HFFc6 (cell line): ENCODE measurements around the gene KCNIP2. TPM values are rescaled to one million over a fixed set of nuclear protein-coding genes. Genes with fewer than 3 reads are reported as not detected.

Experiments used
- DNase-seq: peaks from one replicate; pipeline ENCODE4 v3.0.0-alpha.2; 2018
- H3K27ac Mint-ChIP-seq: 2 replicates; pipeline ENCODE4 v1.8.0; 2020; ENCODE audit warnings: mild to moderate bottlenecking, mixed read lengths
- H3K27me3 Mint-ChIP-seq: 2 replicates; pipeline ENCODE4 v1.8.0; 2021; ENCODE audit warnings: mild to moderate bottlenecking, moderate library complexity, mixed read lengths; ENCODE audit not compliant: insufficient read depth
- H3K36me3 Mint-ChIP-seq: 2 replicates; pipeline ENCODE4 v1.8.0; 2021; ENCODE audit warnings: low read depth, mixed read lengths
- H3K4me1 Mint-ChIP-seq: 2 replicates; pipeline ENCODE4 v1.8.0; 2020; ENCODE audit warnings: low read depth, mixed read lengths
- H3K4me3 Mint-ChIP-seq: 2 replicates; pipeline ENCODE4 v1.8.0; 2020; ENCODE audit warnings: mild to moderate bottlenecking, moderate library complexity, mixed read lengths
- H3K9me3 Mint-ChIP-seq: 2 replicates; pipeline ENCODE4 v1.8.0; 2020; ENCODE audit warnings: mild to moderate bottlenecking, mixed read lengths
- CTCF ChIP-seq: fragments of 200-600 bp; sonication (generic); IDR thresholded peaks from 2 replicates; pipeline ENCODE4 v1.5.0; 2021; ENCODE audit warnings: antibody characterized with exemption, mild to moderate bottlenecking
- total RNA-seq, 6 experiments: library from RNA; stranded (reverse); fragmentation: NEBNext Ultra II Directional; extraction: Animal tissue kit (Norgen Biotek cat#: 25700); gene quantifications; 2 replicates in 1 of 6; 3 replicates in 5 of 6; pipeline ENCODE4 v1.2.3, GENCODE V29; 2021

The KCNIP2 gene
- total RNA-seq, 6 experiments from 2014 or later: 0.31 to 1.3 (median 0.50) TPM

DNA sequence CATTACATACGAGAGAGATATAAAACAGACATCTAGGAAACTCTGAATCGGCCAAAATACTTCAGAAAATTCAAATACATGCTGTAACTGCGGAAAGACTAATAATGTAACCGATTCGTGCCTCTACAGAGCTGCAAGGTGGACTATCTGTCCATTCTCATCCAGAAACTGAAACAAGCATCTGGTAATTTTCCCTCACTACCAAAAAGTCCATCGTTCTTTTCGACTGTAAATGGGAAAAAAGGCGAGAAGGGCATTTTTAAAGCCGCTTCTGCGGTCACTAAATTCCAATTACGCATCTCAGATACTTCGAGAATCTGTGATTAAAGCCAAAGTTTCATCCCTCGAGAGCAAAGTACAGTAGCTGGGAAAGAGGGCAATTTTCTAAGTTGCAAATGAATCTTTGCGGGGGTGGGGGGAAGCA, 26.7 kb downstream of the KCNIP2 start:
- Mint-ChIP-seq H3K36me3 (peaks cover 46% of the 10 kb centered on the region), H3K27ac (peak overlapping the region; percentile 95), H3K4me1 (peaks cover 43% of the 10 kb centered on the region), H3K9me3 (no peaks in the 10 kb centered on the region), H3K27me3 (peaks cover 4% of the 10 kb centered on the region), H3K4me3 (peak overlapping the region; percentile 93)
- no peak for DNase-seq
- no peak for TF ChIP-seq CTCF

GRCh38 chr10:101816376-101816775, 27.2 kb downstream of the KCNIP2 start:
- Mint-ChIP-seq H3K36me3 (peaks cover 46% of the 10 kb centered on the region), H3K27ac (peak overlapping the region; percentile 95), H3K27me3 (peaks cover 4% of the 10 kb centered on the region), H3K4me3 (peak overlapping the region; percentile 93), H3K4me1 (peaks cover 49% of the 10 kb centered on the region), H3K9me3 (no peaks in the 10 kb centered on the region)
- no peak for TF ChIP-seq CTCF
- DNase-seq: no peak

GRCh38 chr10:101814466-101815071, 29.0 kb downstream of the KCNIP2 start:
- H3K27me3 Mint-ChIP-seq: peaks cover 4% of the 10 kb centered on the region
- H3K36me3 Mint-ChIP-seq: peaks cover 46% of the 10 kb centered on the region
- H3K27ac Mint-ChIP-seq: peak overlapping the region; percentile 39
- no peak for TF ChIP-seq CTCF
- H3K4me3 Mint-ChIP-seq: peak overlapping the region; percentile 93
- H3K9me3 Mint-ChIP-seq: no peaks in the 10 kb centered on the region
- peaks cover 48% of the 10 kb centered on the region for H3K4me1 Mint-ChIP-seq
- no peak for DNase-seq

DNA sequence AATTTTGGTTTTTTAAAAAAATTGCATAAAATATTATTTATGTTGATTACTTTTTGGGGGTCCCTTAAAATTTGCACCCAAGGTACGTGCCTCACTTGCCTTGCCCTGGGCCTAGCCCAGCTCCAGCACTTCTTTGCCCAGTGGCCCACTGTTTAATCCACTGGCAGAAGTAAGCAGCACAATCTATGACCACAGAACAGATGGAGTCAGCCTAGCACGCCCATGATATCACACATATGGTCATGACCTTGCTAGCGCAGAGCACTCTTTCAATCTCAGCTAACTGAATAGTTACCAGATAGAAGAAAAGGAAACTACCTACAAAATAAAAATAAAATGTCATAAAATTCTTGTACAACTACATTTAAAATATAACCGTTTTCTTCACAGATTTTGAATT, 31.0 kb downstream of the KCNIP2 start:
- Mint-ChIP-seq H3K4me1 (peaks cover 44% of the 10 kb centered on the region), H3K27me3 (peaks cover 1% of the 10 kb centered on the region; the same call in 1 of the 2 replicates), H3K36me3 (peaks cover 54% of the 10 kb centered on the region), H3K4me3 (no peak overlapping the region), H3K9me3 (no peaks in the 10 kb centered on the region), H3K27ac (no peak overlapping the region)
- DNase-seq: no peak
- TF ChIP-seq CTCF: no peak

- Mint-ChIP-seq H3K27me3 (peaks cover 2% of the 10 kb centered on the region; the same call in 1 of the 2 replicates), H3K36me3 (peaks cover 23% of the 10 kb centered on the region), H3K4me3 (no peak overlapping the region; the same call in 1 of the 2 replicates), H3K9me3 (no peaks in the 10 kb centered on the region), H3K4me1 (peaks cover 25% of the 10 kb centered on the region), H3K27ac (no peak overlapping the region)
- no peak for TF ChIP-seq CTCF
- no peak for DNase-seq
These were observed 36.4 kb downstream of the KCNIP2 start for GRCh38 chr10:101807158-101807557.
